Tibial artery (tissue), 4 donors: ENCODE data around the gene SLC6A2.

ENCODE experiments used
- DNase-seq, 2 donors: peaks; one replicate each; pipeline ENCODE4 v3.0.0-alpha.2; 2019
- H3K27ac ChIP-seq, 2 donors: fragments of 200-600 bp; sonication (generic) in 1 of 2; 1 replicate in 1 of 2; 2 replicates in 1 of 2; pipeline ENCODE4 v1.5.1; 2018 to 2019; ENCODE audit warnings: mild to moderate bottlenecking in 1 of 2
- H3K27me3 ChIP-seq, 2 donors: fragments of 200-600 bp; sonication (generic) in 1 of 2; one replicate each; pipeline versions ENCODE4 v1.5.1 to v1.6.0; 2016 to 2019
- H3K36me3 ChIP-seq, 3 donors: fragments of 200-600 bp; sonication (generic) in 2 of 3; one replicate each; pipeline ENCODE4 v1.5.1; 2016 to 2019; ENCODE audit warnings: mild to moderate bottlenecking in 2 of 3
- H3K4me1 ChIP-seq, 4 donors: fragments of 200-600 bp; sonication (generic) in 2 of 4; 1 replicate in 3 of 4; 2 replicates in 1 of 4; pipeline ENCODE4 v1.5.1; 2016 to 2019
- H3K4me3 ChIP-seq, 2 donors: fragments of 200-600 bp; sonication (generic) in 1 of 2; 1 replicate in 1 of 2; 2 replicates in 1 of 2; pipeline ENCODE4 v1.5.1; 2018 to 2019; ENCODE audit warnings: mild to moderate bottlenecking in 2 of 2
- H3K9me3 ChIP-seq, 3 donors: fragments of 200-600 bp; sonication (generic) in 1 of 3; one replicate each; pipeline ENCODE4 v1.5.1; 2016 to 2019
- CTCF ChIP-seq, 2 experiments: fragments of 200-600 bp in 1 of 2; fragments of 450-650 bp in 1 of 2; IDR thresholded peaks; one replicate each; pipeline ENCODE4 v1.5.1; 2017 to 2019; ENCODE audit warnings: antibody characterized with exemption in 2 of 2, mild to moderate bottlenecking in 1 of 2, moderate library complexity in 1 of 2
- intact Hi-C: fragments of 100-400 bp; cut with DNase I; formaldehyde crosslinking; loops from one replicate; pipeline ENCODE4 v1.15.0; 2023; ENCODE audit warnings: low total_unique reads

Gene SLC6A2

GRCh38 chr16:55641430-55642056 lies 14.2 kb upstream of the SLC6A2 start:
- Histone ChIP-seq H3K36me3 (no peaks in the 10 kb centered on the region), H3K27me3 (peaks cover 0 to 4% of the 10 kb centered on the region in 2 donors), H3K9me3 (no peaks in the 10 kb centered on the region), H3K27ac (no peak overlapping the region), H3K4me1 (no peaks in the 10 kb centered on the region), H3K4me3 (no peak overlapping the region)
- no peak for TF ChIP-seq CTCF (IDR thresholded peaks at IDR 0.05)
- intact Hi-C loops: no loop called here
- DNase-seq: no peak

GRCh38 chr16:55642611-55643010 lies 13.2 kb upstream of the SLC6A2 start:
- no peak for DNase-seq
- TF ChIP-seq CTCF (IDR thresholded peaks at IDR 0.05): no peak
- H3K9me3 ChIP-seq: no peaks in the 10 kb centered on the region
- no peak overlapping the region for H3K27ac ChIP-seq
- H3K36me3 ChIP-seq: no peaks in the 10 kb centered on the region
- H3K27me3 ChIP-seq: peaks cover 0 to 4% of the 10 kb centered on the region in 2 donors
- no peak overlapping the region for H3K4me3 ChIP-seq
- intact Hi-C loops: no loop called here
- no peaks in the 10 kb centered on the region for H3K4me1 ChIP-seq

GRCh38 chr16:55643161-55643970 lies 12.4 kb upstream of the SLC6A2 start:
- H3K27ac ChIP-seq: no peak overlapping the region
- no peaks in the 10 kb centered on the region for H3K4me1 ChIP-seq
- no peak for TF ChIP-seq CTCF (IDR thresholded peaks at IDR 0.05)
- H3K27me3 ChIP-seq: peaks cover 0 to 4% of the 10 kb centered on the region in 2 donors
- H3K4me3 ChIP-seq: no peak overlapping the region
- no peaks in the 10 kb centered on the region for H3K9me3 ChIP-seq
- intact Hi-C loops: no loop called here
- no peaks in the 10 kb centered on the region for H3K36me3 ChIP-seq
- no peak for DNase-seq

GRCh38 chr16:55645986-55646385 lies 9.8 kb upstream of the SLC6A2 start:
- Histone ChIP-seq H3K27me3 (peaks cover 0 to 4% of the 10 kb centered on the region in 2 donors), H3K27ac (no peak overlapping the region), H3K4me3 (no peak overlapping the region), H3K9me3 (no peaks in the 10 kb centered on the region), H3K36me3 (no peaks in the 10 kb centered on the region), H3K4me1 (no peaks in the 10 kb centered on the region)
- no peak for TF ChIP-seq CTCF (IDR thresholded peaks at IDR 0.05)
- no peak for DNase-seq
- intact Hi-C loops: no loop called here

GRCh38 chr16:55647343-55647742 lies 8.4 kb upstream of the SLC6A2 start:
- DNase-seq: no peak
- no peak for TF ChIP-seq CTCF (IDR thresholded peaks at IDR 0.05)
- Histone ChIP-seq H3K4me3 (no peak overlapping the region), H3K9me3 (no peaks in the 10 kb centered on the region), H3K4me1 (no peaks in the 10 kb centered on the region), H3K36me3 (no peaks in the 10 kb centered on the region), H3K27me3 (peaks cover 0 to 9% of the 10 kb centered on the region in 2 donors), H3K27ac (no peak overlapping the region)
- intact Hi-C loops: no loop called here
